ENCODE data around the gene HCRTR1. TPM values are rescaled to one million over a fixed set of nuclear protein-coding genes. Genes with fewer than 3 reads are reported as not detected.
A peak's percentile ranks its signal among the peaks of the same experiment; 100 is the strongest.

HCRTR1 gene
- polyA plus RNA-seq, 1 of the 3 experiments (the other 2 are of a cell fraction), result 0.03 TPM

- 57% methylated on average over 8 of the region's 13 CpGs for WGBS (ENCODE audit: low lambda C conversion rate)
- H3K4me2 ChIP-seq, result no peak overlapping the region; the same call in 1 of the 2 replicates
- H3K9ac ChIP-seq, result no peak overlapping the region
- peak overlapping the region in 1 of 2 experiments; percentile 99; a peak in 3 of 4 replicates for H3K27ac ChIP-seq (ENCODE audit: low read depth in 2 of 2, low read length in 1 of 2)
- POLR2A ChIA-PET, result interaction anchor here (2.7 kb wide), 1 partner anchor 17 kb away, joined by 13 read pairs; the partner anchor contains the start of gene PEF1
- no peaks in the 10 kb centered on the region for H3F3A ChIP-seq (replicated peaks; ENCODE audit: insufficient read depth)
- H2AFZ ChIP-seq (ENCODE audit: low read depth), result no peak overlapping the region
- H3K4me1 ChIP-seq (ENCODE audit: control insufficient read depth in 1 of 2, insufficient read depth in 2 of 2, low read depth in 1 of 2, low read length in 1 of 2), result peaks cover 5 to 61% of the 10 kb centered on the region in 2 experiments; a peak in 3 of 4 replicates
- peak; percentile 82 for DNase-seq
- H3K9me2 ChIP-seq, result no peaks in the 10 kb centered on the region
- H4K20me1 ChIP-seq (ENCODE audit: insufficient read depth), result 0 out of 2 replicates have a peak, but pooled peaks cover 4% of the 10 kb centered on the region
- CTCF ChIA-PET, result interaction anchor here (1.0 to 4.7 kb wide), 13 partner anchors 9 to 360 kb away, joined by 3 to 51 read pairs (median 4); partner anchors contain the start of gene PEF1
- H3K4me3 ChIP-seq (ENCODE audit: low read depth in 2 of 2, low read length in 1 of 2), result no peak overlapping the region; a peak in 1 of 4 replicates
- H3K36me3 ChIP-seq (replicated peaks in 1 of 2; ENCODE audit: control insufficient read depth in 1 of 2, insufficient read depth in 2 of 2, low read length in 1 of 2), result peaks cover 4 to 33% of the 10 kb centered on the region in 2 experiments
- no peaks in the 10 kb centered on the region for H3K9me3 ChIP-seq
- no peaks in the 10 kb centered on the region for H3K79me2 ChIP-seq (ENCODE audit: insufficient read depth)
- H3K27me3 ChIP-seq (ENCODE audit: insufficient read depth), result no peaks in the 10 kb centered on the region
- TF ChIP-seq USF1 (IDR thresholded peaks at IDR 0.05; ENCODE audit: borderline replicate concordance, low read depth), result no peak
- TF ChIP-seq CTCF (IDR thresholded peaks at IDR 0.05), result no peak
- TF ChIP-seq MAX (IDR thresholded peaks at IDR 0.05; ENCODE audit: low read depth), result no peak
- TF ChIP-seq NFIC (IDR thresholded peaks at IDR 0.05; ENCODE audit: borderline replicate concordance), result no peak
- TF ChIP-seq RFX5 (IDR thresholded peaks at IDR 0.05; ENCODE audit: low read length), result no peak
- no peak; the same call in 1 of the 2 replicates for TF ChIP-seq RCOR1 (IDR thresholded peaks at IDR 0.05; ENCODE audit: low read length)
- TF ChIP-seq ZBTB33 (IDR thresholded peaks at IDR 0.05; ENCODE audit: borderline replicate concordance, low read depth), result no peak
- TF ChIP-seq FOXM1 (IDR thresholded peaks at IDR 0.05; ENCODE audit: low read depth), result no peak
- no peak for TF ChIP-seq FOXJ3 (CRISPR knock-in tag; IDR thresholded peaks at IDR 0.05)
- TF ChIP-seq PBX3 (IDR thresholded peaks at IDR 0.05), result no peak
- no peak for TF ChIP-seq ELF1 (IDR thresholded peaks at IDR 0.05)
- no peak for TF ChIP-seq IRF3 (IDR thresholded peaks at IDR 0.05; ENCODE audit: low read depth, low read length)
- TF ChIP-seq GATA2 (CRISPR knock-in tag; IDR thresholded peaks at IDR 0.05), result peak; percentile 85
- peak; percentile 71; the same call in 1 of the 2 replicates for TF ChIP-seq MXI1 (IDR thresholded peaks at IDR 0.05; ENCODE audit: low read depth, low read length)
- no peak for TF ChIP-seq TEAD4 (IDR thresholded peaks at IDR 0.05; ENCODE audit: borderline replicate concordance, insufficient read depth)
- peak in 1 of 2 experiments; percentile 39; a peak in 1 of 4 replicates for TF ChIP-seq EP300 (IDR thresholded peaks at IDR 0.05; ENCODE audit: borderline replicate concordance in 1 of 2, low read depth in 1 of 2, low read length in 1 of 2)
- peak; percentile 40; the same call in 1 of the 2 replicates for TF ChIP-seq USF2 (IDR thresholded peaks at IDR 0.05; ENCODE audit: borderline replicate concordance, low read depth, low read length)
- peak; percentile 12 for TF ChIP-seq CHD2 (IDR thresholded peaks at IDR 0.05; ENCODE audit: low read length, partially characterized antibody)
- no peak for TF ChIP-seq REST (IDR thresholded peaks at IDR 0.05; ENCODE audit: low read depth, low read length)
Measured at GRCh38 chr1:31627301-31627929, 9.9 kb downstream of the HCRTR1 start.
